Measurements from ENCODE around the gene PDE7B.

- TF ChIP-seq, protein P1, sequence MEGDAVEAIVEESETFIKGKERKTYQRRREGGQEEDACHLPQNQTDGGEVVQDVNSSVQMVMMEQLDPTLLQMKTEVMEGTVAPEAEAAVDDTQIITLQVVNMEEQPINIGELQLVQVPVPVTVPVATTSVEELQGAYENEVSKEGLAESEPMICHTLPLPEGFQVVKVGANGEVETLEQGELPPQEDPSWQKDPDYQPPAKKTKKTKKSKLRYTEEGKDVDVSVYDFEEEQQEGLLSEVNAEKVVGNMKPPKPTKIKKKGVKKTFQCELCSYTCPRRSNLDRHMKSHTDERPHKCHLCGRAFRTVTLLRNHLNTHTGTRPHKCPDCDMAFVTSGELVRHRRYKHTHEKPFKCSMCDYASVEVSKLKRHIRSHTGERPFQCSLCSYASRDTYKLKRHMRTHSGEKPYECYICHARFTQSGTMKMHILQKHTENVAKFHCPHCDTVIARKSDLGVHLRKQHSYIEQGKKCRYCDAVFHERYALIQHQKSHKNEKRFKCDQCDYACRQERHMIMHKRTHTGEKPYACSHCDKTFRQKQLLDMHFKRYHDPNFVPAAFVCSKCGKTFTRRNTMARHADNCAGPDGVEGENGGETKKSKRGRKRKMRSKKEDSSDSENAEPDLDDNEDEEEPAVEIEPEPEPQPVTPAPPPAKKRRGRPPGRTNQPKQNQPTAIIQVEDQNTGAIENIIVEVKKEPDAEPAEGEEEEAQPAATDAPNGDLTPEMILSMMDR (IDR thresholded peaks at IDR 0.05), result no peak
- TF ChIP-seq POLR2AphosphoS5 (IDR thresholded peaks at IDR 0.05), result no peak
Measured at GRCh38 chr6:136108361-136108945, 257.0 kb downstream of the PDE7B start.
